Breast epithelium (tissue), 4 donors: ENCODE results near the gene TET2. TPM values are rescaled to one million over a fixed set of nuclear protein-coding genes. Genes with fewer than 3 reads are reported as not detected.

Source experiments
- DNase-seq, 2 donors: peaks; one replicate each; pipeline ENCODE4 v3.0.0-alpha.2; 2019; ENCODE audit warnings: low spot score in 2 of 2
- H3K27ac ChIP-seq, 2 donors: fragments of 200-600 bp; sonication (generic) in 1 of 2; one replicate each; pipeline ENCODE4 v1.5.1; 2016 to 2019; ENCODE audit warnings: mild to moderate bottlenecking in 1 of 2
- H3K27me3 ChIP-seq, 2 donors: fragments of 200-600 bp; sonication (generic) in 1 of 2; one replicate each; pipeline versions ENCODE4 v1.5.1 to v1.6.0; 2017 to 2019; ENCODE audit warnings: control low read depth in 1 of 2, mild to moderate bottlenecking in 1 of 2
- H3K36me3 ChIP-seq: fragments of 200-600 bp; one replicate; pipeline ENCODE4 v1.5.1; 2019
- H3K4me1 ChIP-seq, 2 donors: fragments of 200-600 bp; sonication (generic); one replicate each; pipeline ENCODE4 v1.5.1; 2016 to 2019; ENCODE audit warnings: control low read depth in 1 of 2
- H3K4me3 ChIP-seq, 3 donors: fragments of 200-600 bp; sonication (generic); 1 replicate in 2 of 3; 2 replicates in 1 of 3; pipeline ENCODE4 v1.5.1; 2016 to 2019; ENCODE audit warnings: mild to moderate bottlenecking in 3 of 3, moderate library complexity in 2 of 3
- H3K9me3 ChIP-seq, 2 donors: fragments of 200-600 bp; sonication (generic) in 1 of 2; one replicate each; pipeline ENCODE4 v1.5.1; 2016 to 2019; ENCODE audit warnings: control low read depth in 1 of 2
- CTCF ChIP-seq, 3 donors: fragments of 450-650 bp; IDR thresholded peaks; one replicate each; pipeline ENCODE4 v1.5.1; 2016 to 2017; ENCODE audit warnings: antibody characterized with exemption in 3 of 3, mild to moderate bottlenecking in 3 of 3, moderate library complexity in 3 of 3
- POLR2A ChIP-seq: fragments of 450-650 bp; IDR thresholded peaks from one replicate; pipeline ENCODE4 v1.6.1; 2016; ENCODE audit warnings: antibody characterized with exemption, mild to moderate bottlenecking, moderate library complexity
- POLR2AphosphoS5 ChIP-seq, 3 donors: sonication (generic); formaldehyde crosslinking; IDR thresholded peaks; one replicate each; pipeline ENCODE4 v1.6.1; 2017; ENCODE audit warnings: antibody characterized with exemption in 3 of 3
- intact Hi-C: fragments of 100-400 bp; cut with DNase I; formaldehyde crosslinking; loops from one replicate; pipeline ENCODE4 v1.15.1; 2023; ENCODE audit warnings: low total_unique reads
- total RNA-seq, 3 donors: library from RNA; depleted of rRNA; stranded (reverse); fragments of >200 nt; gene quantifications; one replicate each; pipeline ENCODE4 v1.1.0, GENCODE V29; 2016

Gene TET2
- total RNA-seq, 3 donors from 2014 or later = 23.2 to 37.3 (median 29.8) TPM

GRCh38 chr4:105246712-105247111 is 100.0 kb downstream of the TET2 start:
- Histone ChIP-seq H3K27me3 (no peaks in the 10 kb centered on the region), H3K36me3 (no peaks in the 10 kb centered on the region), H3K27ac (no peak overlapping the region), H3K9me3 (no peaks in the 10 kb centered on the region), H3K4me1 (no peaks in the 10 kb centered on the region), H3K4me3 (no peak overlapping the region)
- no peak for TF ChIP-seq CTCF (IDR thresholded peaks at IDR 0.05)
- no peak for TF ChIP-seq POLR2A
- no peak for TF ChIP-seq POLR2AphosphoS5 (IDR thresholded peaks at IDR 0.05)
- no peak for DNase-seq
- intact Hi-C loops = no loop called here

GRCh38 chr4:105248613-105249012 is 101.9 kb downstream of the TET2 start:
- H3K4me3 ChIP-seq = no peak overlapping the region
- no peaks in the 10 kb centered on the region for H3K27me3 ChIP-seq
- peaks cover 0 to 3% of the 10 kb centered on the region in 2 donors for H3K9me3 ChIP-seq
- no peak for TF ChIP-seq POLR2AphosphoS5 (IDR thresholded peaks at IDR 0.05)
- no peak for TF ChIP-seq POLR2A
- TF ChIP-seq CTCF (IDR thresholded peaks at IDR 0.05) = no peak
- DNase-seq = no peak
- no peaks in the 10 kb centered on the region for H3K4me1 ChIP-seq
- no peaks in the 10 kb centered on the region for H3K36me3 ChIP-seq
- no peak overlapping the region for H3K27ac ChIP-seq
- intact Hi-C loops = no loop called here

GRCh38 chr4:105257817-105258495 is 111.3 kb downstream of the TET2 start:
- Histone ChIP-seq H3K27me3 (no peaks in the 10 kb centered on the region), H3K4me1 (no peaks in the 10 kb centered on the region), H3K36me3 (no peaks in the 10 kb centered on the region), H3K4me3 (no peak overlapping the region), H3K27ac (no peak overlapping the region), H3K9me3 (peaks cover 0 to 16% of the 10 kb centered on the region in 2 donors)
- intact Hi-C loops = no loop called here
- TF ChIP-seq POLR2AphosphoS5 (IDR thresholded peaks at IDR 0.05) (no peak), POLR2A (no peak), CTCF (IDR thresholded peaks at IDR 0.05) (no peak)
- DNase-seq = no peak

GRCh38 chr4:105265689-105266088 is 119.0 kb downstream of the TET2 start:
- no peak for TF ChIP-seq CTCF (IDR thresholded peaks at IDR 0.05)
- no peak for TF ChIP-seq POLR2A
- no peak for TF ChIP-seq POLR2AphosphoS5 (IDR thresholded peaks at IDR 0.05)
- H3K36me3 ChIP-seq = no peaks in the 10 kb centered on the region
- H3K4me1 ChIP-seq = no peaks in the 10 kb centered on the region
- intact Hi-C loops = loop anchor here (10.0 kb wide), 1 partner anchor 1019 kb away; no protein-coding TSS in a partner anchor
- no peaks in the 10 kb centered on the region for H3K9me3 ChIP-seq
- no peak overlapping the region for H3K27ac ChIP-seq
- no peak overlapping the region for H3K4me3 ChIP-seq
- no peak for DNase-seq
- H3K27me3 ChIP-seq = no peaks in the 10 kb centered on the region

- H3K27ac ChIP-seq = no peak overlapping the region
- intact Hi-C loops = loop anchor here (10.0 kb wide), 1 partner anchor 1018 kb away; no protein-coding TSS in a partner anchor
- no peaks in the 10 kb centered on the region for H3K27me3 ChIP-seq
- H3K4me1 ChIP-seq = no peaks in the 10 kb centered on the region
- DNase-seq = no peak
- no peaks in the 10 kb centered on the region for H3K9me3 ChIP-seq
- peaks cover under 1% of the 10 kb centered on the region for H3K36me3 ChIP-seq
- TF ChIP-seq POLR2AphosphoS5 (IDR thresholded peaks at IDR 0.05) (no peak), CTCF (IDR thresholded peaks at IDR 0.05) (no peak), POLR2A (no peak)
- no peak overlapping the region for H3K4me3 ChIP-seq
These were observed 120.6 kb downstream of the TET2 start for GRCh38 chr4:105267280-105267679.
